ENCODE data around the gene ICA1.

DNA sequence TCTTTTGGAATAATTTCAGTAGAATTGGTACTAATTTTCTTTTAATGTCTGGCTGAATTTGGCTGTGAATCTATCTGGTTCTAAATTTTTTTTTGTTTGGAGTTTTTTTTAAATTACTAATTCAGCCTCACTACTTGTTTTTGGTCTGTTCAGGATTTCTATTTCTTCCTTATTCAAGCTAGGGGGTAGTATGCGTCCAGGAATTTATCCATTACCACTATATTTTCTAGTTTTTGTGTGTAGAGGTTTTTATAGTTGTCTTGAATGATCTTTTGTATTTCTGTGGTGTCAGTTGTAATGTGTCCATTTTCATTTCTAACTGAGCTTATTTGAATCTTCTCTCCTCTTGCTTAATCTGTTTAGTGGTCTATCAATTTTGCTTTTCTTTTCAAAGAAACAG, 48.9 kb upstream of the ICA1 start:
- TF ChIP-seq CTCF (IDR thresholded peaks at IDR 0.05; ENCODE audit: low read depth, low read length, missing input control) (no peak), JUND (IDR thresholded peaks at IDR 0.05) (no peak), YY1 (IDR thresholded peaks at IDR 0.05) (no peak), MAX (IDR thresholded peaks at IDR 0.05) (no peak), RAD21 (IDR thresholded peaks at IDR 0.05) (no peak), SP1 (IDR thresholded peaks at IDR 0.05) (no peak), TAF1 (conservative IDR thresholded peaks at IDR 0.05) (no peak)
- TF ChIP-seq, protein P1, sequence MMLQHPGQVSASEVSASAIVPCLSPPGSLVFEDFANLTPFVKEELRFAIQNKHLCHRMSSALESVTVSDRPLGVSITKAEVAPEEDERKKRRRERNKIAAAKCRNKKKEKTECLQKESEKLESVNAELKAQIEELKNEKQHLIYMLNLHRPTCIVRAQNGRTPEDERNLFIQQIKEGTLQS (IDR thresholded peaks at IDR 0.05): no peak
- TF ChIP-seq, protein P2, sequence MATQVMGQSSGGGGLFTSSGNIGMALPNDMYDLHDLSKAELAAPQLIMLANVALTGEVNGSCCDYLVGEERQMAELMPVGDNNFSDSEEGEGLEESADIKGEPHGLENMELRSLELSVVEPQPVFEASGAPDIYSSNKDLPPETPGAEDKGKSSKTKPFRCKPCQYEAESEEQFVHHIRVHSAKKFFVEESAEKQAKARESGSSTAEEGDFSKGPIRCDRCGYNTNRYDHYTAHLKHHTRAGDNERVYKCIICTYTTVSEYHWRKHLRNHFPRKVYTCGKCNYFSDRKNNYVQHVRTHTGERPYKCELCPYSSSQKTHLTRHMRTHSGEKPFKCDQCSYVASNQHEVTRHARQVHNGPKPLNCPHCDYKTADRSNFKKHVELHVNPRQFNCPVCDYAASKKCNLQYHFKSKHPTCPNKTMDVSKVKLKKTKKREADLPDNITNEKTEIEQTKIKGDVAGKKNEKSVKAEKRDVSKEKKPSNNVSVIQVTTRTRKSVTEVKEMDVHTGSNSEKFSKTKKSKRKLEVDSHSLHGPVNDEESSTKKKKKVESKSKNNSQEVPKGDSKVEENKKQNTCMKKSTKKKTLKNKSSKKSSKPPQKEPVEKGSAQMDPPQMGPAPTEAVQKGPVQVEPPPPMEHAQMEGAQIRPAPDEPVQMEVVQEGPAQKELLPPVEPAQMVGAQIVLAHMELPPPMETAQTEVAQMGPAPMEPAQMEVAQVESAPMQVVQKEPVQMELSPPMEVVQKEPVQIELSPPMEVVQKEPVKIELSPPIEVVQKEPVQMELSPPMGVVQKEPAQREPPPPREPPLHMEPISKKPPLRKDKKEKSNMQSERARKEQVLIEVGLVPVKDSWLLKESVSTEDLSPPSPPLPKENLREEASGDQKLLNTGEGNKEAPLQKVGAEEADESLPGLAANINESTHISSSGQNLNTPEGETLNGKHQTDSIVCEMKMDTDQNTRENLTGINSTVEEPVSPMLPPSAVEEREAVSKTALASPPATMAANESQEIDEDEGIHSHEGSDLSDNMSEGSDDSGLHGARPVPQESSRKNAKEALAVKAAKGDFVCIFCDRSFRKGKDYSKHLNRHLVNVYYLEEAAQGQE (IDR thresholded peaks at IDR 0.05): no peak
